H1 (cell line): ENCODE measurements around the gene MTMR1. TPM values are rescaled to one million over a fixed set of nuclear protein-coding genes. Genes with fewer than 3 reads are reported as not detected.

Experiments
- CTCF ChIA-PET: fragments of 300-600 bp; sonication (Branson Sonifier 250); formaldehyde crosslinking; loops from one replicate; lab custom pipeline; 2021; ENCODE audit not compliant: partially characterized antibody; lab: Charles Lee
- POLR2A ChIA-PET: fragments of 300-600 bp; sonication (Branson Sonifier 250); formaldehyde crosslinking; loops from one replicate; lab custom pipeline; 2021; ENCODE audit warnings: inconsistent platforms; ENCODE audit not compliant: partially characterized antibody; lab: Charles Lee
- DNase-seq, 2 experiments: peaks; one replicate each; pipeline versions ENCODE4 v3.0.0 to v3.0.0-alpha.2; 2010 to 2022; ENCODE audit warnings: low spot score in 2 of 2, low read depth in 1 of 2, mixed read lengths in 1 of 2
- FAIRE-seq: peaks from 2 replicates; lab custom pipeline; 2011; peaks lifted over from hg19 to GRCh38; lab: Jason Lieb, UNC
- H2AFZ ChIP-seq: 2 replicates; pipeline ENCODE4 v1.8.1; 2012; ENCODE audit warnings: low read length, inconsistent platforms
- H2AK5ac ChIP-seq: 2 replicates; pipeline ENCODE4 v1.6.1; 2013; ENCODE audit warnings: low read depth, low read length
- H2BK120ac ChIP-seq: replicated peaks from 2 replicates; pipeline ENCODE3; 2013; ENCODE audit warnings: low read depth, low read length, inconsistent platforms
- H2BK12ac ChIP-seq: 2 replicates; pipeline ENCODE4 v1.6.1; 2013; ENCODE audit warnings: low read depth, low read length
- H2BK15ac ChIP-seq: 2 replicates; pipeline ENCODE4 v1.6.1; 2013; ENCODE audit warnings: low read length
- H2BK20ac ChIP-seq: 2 replicates; pipeline ENCODE4 v1.6.1; 2013; ENCODE audit warnings: low read length
- H2BK5ac ChIP-seq: 2 replicates; pipeline ENCODE4 v1.6.1; 2013; ENCODE audit warnings: low read depth, low read length
- H3K14ac ChIP-seq: 2 replicates; pipeline ENCODE4 v1.6.1; 2013; ENCODE audit warnings: inconsistent platforms; ENCODE audit not compliant: insufficient read length
- H3K18ac ChIP-seq: 2 replicates; pipeline ENCODE4 v1.6.1; 2013; ENCODE audit warnings: low read length; ENCODE audit errors: extremely low read depth
- H3K23ac ChIP-seq: 2 replicates; pipeline ENCODE4 v1.6.1; 2013; ENCODE audit warnings: inconsistent platforms; ENCODE audit not compliant: insufficient read length
- H3K23me2 ChIP-seq: 2 replicates; pipeline ENCODE4 v1.6.1; 2013; ENCODE audit warnings: low read depth, low read length
- H3K27ac ChIP-seq: 2 replicates; pipeline ENCODE4 v1.6.1; 2011; ENCODE audit warnings: low read depth, low read length, inconsistent platforms
- H3K27me3 ChIP-seq, 4 experiments: replicated peaks in 1 of 4; 1 replicate in 1 of 4; 2 replicates in 3 of 4; pipeline versions ENCODE4 v1.6.1 to v1.8.1; 2011 to 2013; ENCODE audit warnings: low read length in 3 of 4, mild to moderate bottlenecking in 3 of 4, inconsistent platforms in 2 of 4, mixed read lengths in 2 of 4, moderate library complexity in 1 of 4; ENCODE audit not compliant: control insufficient read depth in 3 of 4, insufficient read depth in 3 of 4; ENCODE audit errors: extremely low read depth in 1 of 4
- H3K36me3 ChIP-seq, 4 experiments: 2 replicates each; pipeline versions ENCODE4 v1.6.1 to v1.8.1; 2011 to 2013; ENCODE audit warnings: mild to moderate bottlenecking in 4 of 4, low read length in 3 of 4, moderate library complexity in 2 of 4, control low read depth in 1 of 4, inconsistent platforms in 1 of 4; ENCODE audit not compliant: insufficient read depth in 4 of 4, control insufficient read depth in 2 of 4
- H3K4ac ChIP-seq: replicated peaks from 2 replicates; pipeline ENCODE3; 2013; ENCODE audit warnings: low read length, low read depth, mixed read lengths, inconsistent platforms; ENCODE audit not compliant: insufficient read length
- H3K4me1 ChIP-seq, 4 experiments: replicated peaks in 1 of 4; 1 replicate in 1 of 4; 2 replicates in 3 of 4; pipeline versions ENCODE4 v1.6.1 to v1.8.1; 2011 to 2013; ENCODE audit warnings: low read length in 3 of 4, inconsistent platforms in 2 of 4, mixed read lengths in 1 of 4; ENCODE audit not compliant: insufficient read depth in 4 of 4, control insufficient read depth in 3 of 4
- H3K4me2 ChIP-seq, 2 experiments: 2 replicates each; pipeline versions ENCODE4 v1.6.1 to v1.8.1; 2011 to 2013; ENCODE audit warnings: low read depth in 2 of 2, low read length in 2 of 2, control low read depth in 1 of 2, inconsistent platforms in 1 of 2, mild to moderate bottlenecking in 1 of 2; ENCODE audit not compliant: insufficient read depth in 1 of 2
- H3K4me3 ChIP-seq, 4 experiments: fragments of 200-600, 300-600 bp in 1 of 4; sonication (generic), shearing (Covaris generic), sonication (Bioruptor Twin) in 1 of 4; 2 replicates each; pipeline versions ENCODE4 v1.5.1 to v1.8.1; 2011 to 2016; ENCODE audit warnings: low read length in 4 of 4, low read depth in 3 of 4, control low read depth in 2 of 4, inconsistent platforms in 2 of 4, mild to moderate bottlenecking in 2 of 4, mixed read lengths in 1 of 4, moderate library complexity in 1 of 4; ENCODE audit not compliant: insufficient read depth in 2 of 4; ENCODE audit errors: extremely low read depth in 1 of 4
- H3K56ac ChIP-seq: replicated peaks from 2 replicates; pipeline ENCODE3; 2013; ENCODE audit warnings: low read depth, mild to moderate bottlenecking, mixed read lengths, low read length, inconsistent platforms; ENCODE audit not compliant: insufficient read length
- H3K79me1 ChIP-seq: 2 replicates; pipeline ENCODE4 v1.6.1; 2013; ENCODE audit warnings: low read depth, low read length, control low read depth
- H3K79me2 ChIP-seq, 2 experiments: 2 replicates each; pipeline versions ENCODE4 v1.6.1 to v1.8.1; 2012 to 2013; ENCODE audit warnings: low read length in 2 of 2, mild to moderate bottlenecking in 2 of 2, inconsistent platforms in 1 of 2; ENCODE audit not compliant: insufficient read depth in 2 of 2, control insufficient read depth in 1 of 2
- H3K9ac ChIP-seq, 4 experiments: replicated peaks in 1 of 4; 1 replicate in 1 of 4; 2 replicates in 3 of 4; pipeline versions ENCODE4 v1.6.1 to v1.8.1; 2011 to 2013; ENCODE audit warnings: low read depth in 3 of 4, low read length in 3 of 4, control low read depth in 2 of 4, mild to moderate bottlenecking in 2 of 4, moderate library complexity in 2 of 4, inconsistent platforms in 1 of 4; ENCODE audit errors: extremely low read depth in 1 of 4
- H3K9me3 ChIP-seq, 2 experiments: 2 replicates each; pipeline versions ENCODE4 v1.6.1 to v1.8.1; 2012 to 2013; ENCODE audit warnings: mild to moderate bottlenecking in 2 of 2, moderate library complexity in 2 of 2, control low read depth in 1 of 2, inconsistent platforms in 1 of 2, low read depth in 1 of 2, low read length in 1 of 2, mixed read lengths in 1 of 2; ENCODE audit not compliant: insufficient read depth in 2 of 2
- H4K20me1 ChIP-seq, 2 experiments: replicated peaks in 1 of 2; 2 replicates each; pipeline versions ENCODE3 to v1.8.1; 2011 to 2013; ENCODE audit warnings: inconsistent platforms in 2 of 2, low read length in 2 of 2, mild to moderate bottlenecking in 1 of 2; ENCODE audit not compliant: insufficient read depth in 2 of 2, control insufficient read depth in 1 of 2
- H4K5ac ChIP-seq: 2 replicates; pipeline ENCODE4 v1.6.1; 2013; ENCODE audit warnings: low read length, low read depth, mixed read lengths, inconsistent platforms; ENCODE audit not compliant: insufficient read length
- H4K8ac ChIP-seq: 2 replicates; pipeline ENCODE4 v1.8.0; 2013; ENCODE audit warnings: mild to moderate bottlenecking, moderate library complexity, low read length, inconsistent platforms; ENCODE audit not compliant: insufficient read depth; ENCODE audit errors: extremely low read depth
- H4K91ac ChIP-seq: replicated peaks from 2 replicates; pipeline ENCODE3; 2013; ENCODE audit warnings: low read length, mixed read lengths, inconsistent platforms; ENCODE audit not compliant: insufficient read length
- BCL11A ChIP-seq, 2 experiments: IDR thresholded peaks; one replicate each; pipeline ENCODE4 v1.6.1; 2011; ENCODE audit warnings: low read depth in 2 of 2, low read length in 2 of 2, mild to moderate bottlenecking in 2 of 2
- CREB1 ChIP-seq: IDR thresholded peaks from 2 replicates; pipeline ENCODE4 v1.6.1; 2012; ENCODE audit warnings: inconsistent platforms
- CTCF ChIP-seq, 3 experiments: IDR thresholded peaks; 1 replicate in 2 of 3; 2 replicates in 1 of 3; pipeline versions ENCODE4 v1.5.1 to v1.6.1; 2011; ENCODE audit warnings: low read length in 3 of 3, mild to moderate bottlenecking in 3 of 3, inconsistent platforms in 2 of 3, low read depth in 1 of 3, moderate library complexity in 1 of 3; ENCODE audit not compliant: insufficient read depth in 1 of 3; ENCODE audit errors: control extremely low read depth in 1 of 3
- EP300 ChIP-seq, 2 experiments: IDR thresholded peaks; 1 replicate in 1 of 2; 2 replicates in 1 of 2; pipeline ENCODE4 v1.6.1; 2011 to 2012; ENCODE audit warnings: low read depth in 2 of 2, low read length in 2 of 2, mild to moderate bottlenecking in 2 of 2, borderline replicate concordance in 1 of 2, inconsistent platforms in 1 of 2, moderate library complexity in 1 of 2
- MAFK ChIP-seq: IDR thresholded peaks from 2 replicates; pipeline ENCODE4 v1.6.1; 2012; ENCODE audit warnings: low read depth, mild to moderate bottlenecking, improper control_type of control experiment, low read length
- NANOG ChIP-seq: IDR thresholded peaks from 2 replicates; pipeline ENCODE4 v1.6.1; 2011; ENCODE audit warnings: low read length, low read depth, mild to moderate bottlenecking, inconsistent platforms; ENCODE audit not compliant: insufficient read depth, poor library complexity, severe bottlenecking
- SAP30 ChIP-seq: fragments of 300-600 bp; sonication (generic); IDR thresholded peaks from 2 replicates; pipeline ENCODE4 v1.7.1; 2012; ENCODE audit warnings: low read length, moderate library complexity, mild to moderate bottlenecking, inconsistent platforms; ENCODE audit not compliant: insufficient read depth, insufficient replicate concordance
- SIRT6 ChIP-seq: IDR thresholded peaks from one replicate; pipeline ENCODE4 v1.7.1; 2012; ENCODE audit warnings: low read length, inconsistent platforms
- SIX5 ChIP-seq: IDR thresholded peaks from 2 replicates; pipeline ENCODE4 v1.6.1; 2011; ENCODE audit warnings: mild to moderate bottlenecking, low read depth, low read length
- TCF12 ChIP-seq: IDR thresholded peaks from 2 replicates; pipeline ENCODE4 v1.6.1; 2011; ENCODE audit warnings: low read depth, mild to moderate bottlenecking, low read length
- ZNF274 ChIP-seq: IDR thresholded peaks from 2 replicates; pipeline ENCODE4 v1.7.0; 2012; ENCODE audit warnings: low read length, borderline replicate concordance; ENCODE audit errors: extremely low read depth
- WGBS, 2 experiments: shearing (Covaris generic) in 1 of 2; methylation state at CpG; one replicate each; pipeline versions ENCODE4 v1.1.6 to v1.1.7; 2013 to 2015; ENCODE audit warnings: low lambda C conversion rate in 2 of 2, mixed read lengths in 2 of 2, inconsistent platforms in 1 of 2, low coverage in 1 of 2, missing lambda C conversion rate in 1 of 2; ENCODE audit not compliant: insufficient replicate concordance in 2 of 2, insufficient coverage in 1 of 2, insufficient read length in 1 of 2; ENCODE audit errors: extremely low coverage in 1 of 2, missing lambda C conversion rate in 1 of 2; 5-methylcytosine and 5-hydroxymethylcytosine counted together
- polyA plus RNA-seq, 7 experiments: library from polyadenylated mRNA; depleted of rRNA in 3 of 7; stranded (reverse) in 5 of 7; unstranded in 2 of 7; fragments of >200 nt in 5 of 7; fragments of 200-250 nt in 2 of 7; gene quantifications; 1 replicate in 5 of 7; 2 replicates in 1 of 7; 4 replicates in 1 of 7; pipeline versions ENCODE4 v1.2.1 to v1.2.3, GENCODE V29; 2011 to 2013; ENCODE audit warnings: missing spikeins in 2 of 7, mixed read lengths in 2 of 7
- total RNA-seq: library from RNA; stranded (reverse); fragmentation: NEBNext Ultra II Directional; extraction: Animal tissue kit (Norgen Biotek cat#: 25700); gene quantifications from 2 replicates; pipeline ENCODE4 v1.2.1, GENCODE V29; 2021

The MTMR1 gene
- total and polyA plus RNA-seq, 2 of the 8 experiments (the other 6 are each of a cell fraction or from before 2014, with no cell fraction given) = 15.1 to 23.8 TPM

- H3K4ac ChIP-seq = no peak overlapping the region
- no peaks in the 10 kb centered on the region; a peak in 2 of 8 replicates for H3K36me3 ChIP-seq
- no peak overlapping the region for H3K4me2 ChIP-seq
- no peak overlapping the region for H3K9ac ChIP-seq
- POLR2A ChIA-PET = no interaction called here
- H2BK20ac ChIP-seq = no peak overlapping the region
- FAIRE-seq (peak; percentile 52), DNase-seq (no peak)
- 85% methylated on average over 3 of the region's 4 CpGs; no CpG with 5 or more reads in 1 of the 2 experiments for WGBS, 2 experiments
- H3K23ac ChIP-seq = no peak overlapping the region
- H3K79me1 ChIP-seq = no peaks in the 10 kb centered on the region
- H3K14ac ChIP-seq = no peak overlapping the region
- H3K27ac ChIP-seq = no peak overlapping the region
- no peak overlapping the region for H2AK5ac ChIP-seq
- no peak overlapping the region for H4K5ac ChIP-seq
- no peaks in the 10 kb centered on the region for H3K27me3 ChIP-seq
- no peaks in the 10 kb centered on the region for H3K4me1 ChIP-seq
- no peak overlapping the region for H2BK5ac ChIP-seq
- no peak overlapping the region for H3K56ac ChIP-seq
- H4K91ac ChIP-seq = no peak overlapping the region
- H3K18ac ChIP-seq = no peak overlapping the region
- no peaks in the 10 kb centered on the region for H3K9me3 ChIP-seq
- H2AFZ ChIP-seq = no peak overlapping the region
- no peak overlapping the region for H3K4me3 ChIP-seq
- no peak overlapping the region for H2BK12ac ChIP-seq
- no peak overlapping the region for H4K8ac ChIP-seq
- no peaks in the 10 kb centered on the region for H4K20me1 ChIP-seq
- no peaks in the 10 kb centered on the region for H3K79me2 ChIP-seq
- CTCF ChIA-PET = no interaction called here
- H3K23me2 ChIP-seq = no peaks in the 10 kb centered on the region
- no peak overlapping the region for H2BK120ac ChIP-seq
- no peak overlapping the region for H2BK15ac ChIP-seq
- TF ChIP-seq MAFK (no peak), TCF12 (no peak), SIRT6 (no peak), SIX5 (no peak), BCL11A (IDR thresholded peaks at IDR 0.05; ENCODE audit: low read depth in 2 of 2, low read length in 2 of 2) (no peak), NANOG (no peak), ZNF274 (no peak), CREB1 (no peak), CTCF (IDR thresholded peaks at IDR 0.05; ENCODE audit: control extremely low read depth in 1 of 3, insufficient read depth in 1 of 3, low read depth in 1 of 3, low read length in 3 of 3) (no peak), EP300 (IDR thresholded peaks at IDR 0.05; ENCODE audit: borderline replicate concordance in 1 of 2, low read depth in 2 of 2, low read length in 2 of 2) (no peak), SAP30 (no peak)
Observed at GRCh38 chrX:150648296-150648940, 44.8 kb upstream of the MTMR1 start.
